Spleen (tissue), 11 donors: ENCODE measurements around the gene MYBPC1. TPM values are rescaled to one million over a fixed set of nuclear protein-coding genes. Genes with fewer than 3 reads are reported as not detected.

ENCODE experiments used
- DNase-seq: peaks from one replicate; pipeline ENCODE4 v3.0.0-alpha.2; 2020
- H3K27ac ChIP-seq, 8 donors: fragments of 200-600 bp; sonication (generic) in 7 of 8; 1 replicate in 4 of 8; 2 replicates in 4 of 8; pipeline versions ENCODE4 v1.5.0 to v1.8.0; 2016 to 2021; ENCODE audit warnings: inconsistent platforms in 4 of 8, mild to moderate bottlenecking in 4 of 8, moderate library complexity in 1 of 8
- H3K27me3 ChIP-seq, 7 donors: fragments of 200-600 bp; sonication (generic) in 6 of 7; replicated peaks in 1 of 7; 1 replicate in 4 of 7; 2 replicates in 3 of 7; pipeline versions ENCODE4 v1.5.0 to v1.8.0; 2016 to 2021; ENCODE audit warnings: inconsistent platforms in 3 of 7, mild to moderate bottlenecking in 1 of 7
- H3K36me3 ChIP-seq, 6 donors: fragments of 200-600 bp; sonication (generic) in 5 of 6; 1 replicate in 4 of 6; 2 replicates in 2 of 6; pipeline versions ENCODE4 v1.5.0 to v1.8.0; 2016 to 2021; ENCODE audit warnings: inconsistent platforms in 2 of 6
- H3K4me1 ChIP-seq, 6 donors: fragments of 200-600 bp; sonication (generic) in 5 of 6; 1 replicate in 3 of 6; 2 replicates in 3 of 6; pipeline versions ENCODE4 v1.5.0 to v1.8.0; 2016 to 2021; ENCODE audit warnings: inconsistent platforms in 3 of 6
- H3K4me3 ChIP-seq, 8 donors: fragments of 200-600 bp; sonication (generic) in 7 of 8; 1 replicate in 4 of 8; 2 replicates in 4 of 8; pipeline versions ENCODE4 v1.5.0 to v1.8.0; 2016 to 2021; ENCODE audit warnings: inconsistent platforms in 4 of 8, mild to moderate bottlenecking in 4 of 8, moderate library complexity in 2 of 8
- H3K9me3 ChIP-seq, 8 donors: fragments of 200-600 bp; sonication (generic) in 7 of 8; 1 replicate in 4 of 8; 2 replicates in 4 of 8; pipeline versions ENCODE4 v1.5.0 to v1.8.0; 2016 to 2021; ENCODE audit warnings: inconsistent platforms in 4 of 8
- CTCF ChIP-seq, 11 experiments: fragments of 200-600 bp in 7 of 11; fragments of 450-650 bp in 4 of 11; sonication (generic) in 4 of 11; IDR thresholded peaks in 8 of 11; conservative IDR thresholded peaks in 3 of 11; 1 replicate in 7 of 11; 2 replicates in 4 of 11; pipeline versions ENCODE4 v1.4.0 to v1.8.0; 2016 to 2021; ENCODE audit warnings: antibody characterized with exemption in 11 of 11, inconsistent platforms in 4 of 11, mild to moderate bottlenecking in 1 of 11
- POLR2A ChIP-seq, 3 donors: fragments of 450-650 bp; IDR thresholded peaks; one replicate each; pipeline ENCODE4 v1.5.1; 2017; ENCODE audit warnings: antibody characterized with exemption in 3 of 3, mild to moderate bottlenecking in 1 of 3
- POLR2AphosphoS5 ChIP-seq, 3 donors: sonication (generic); formaldehyde crosslinking; IDR thresholded peaks; one replicate each; pipeline ENCODE4 v1.5.1; 2017; ENCODE audit warnings: antibody characterized with exemption in 3 of 3
- WGBS, 5 donors: extraction: QIAGEN DNeasy Blood & Tissue Kit in 3 of 5; methylation state at CpG; one replicate each; pipeline versions ENCODE4 v1.1.5 to v1.1.7; 2013 to 2018; 5-methylcytosine and 5-hydroxymethylcytosine counted together
- intact Hi-C: fragments of 100-400 bp; cut with DNase I; formaldehyde crosslinking; loops from one replicate; pipeline ENCODE4 v1.15.0; 2023; ENCODE audit warnings: low total_unique reads
- polyA plus RNA-seq, 3 donors: library from polyadenylated mRNA; stranded (reverse); fragments of 200-250 nt; gene quantifications; one replicate each; pipeline ENCODE4 v1.2.1, GENCODE V29; 2013
- total RNA-seq, 7 donors: library from RNA; depleted of rRNA in 3 of 7; stranded (reverse); fragments of >200 nt in 3 of 7; fragmentation: NEBNext Ultra II Directional in 4 of 7; extraction: Animal tissue kit (Norgen Biotek cat#: 25700) in 4 of 7; gene quantifications; one replicate each; pipeline versions ENCODE4 v1.1.0 to v1.2.1, GENCODE V29; 2016 to 2021
- donor health status: healthy with polysubstance abuse.
- donor health status: DM: no; HTN: no; CAD: no; lungs with moderate emphysema.
- donor health status: DM: no; HTN: no; CAD: no.
- donor health status: Bipolar disorder and iron deficiency.
- donor health status: healthy.
- donor health status: DM: no; HTN: no; CAD: no.
- donor health status: DM: yes; HTN: yes; CAD: no.

Gene MYBPC1
- total and polyA plus RNA-seq, 10 donors: 0.06 to 2.7 (median 0.66) TPM; not detected in 4

GRCh38 chr12:101694986-101695385, 100.2 kb downstream of the MYBPC1 start:
- no peaks in the 10 kb centered on the region for H3K27me3 ChIP-seq
- no peak for DNase-seq
- H3K4me1 ChIP-seq: peaks cover 12 to 41% (median 27%) of the 10 kb centered on the region in 6 donors
- intact Hi-C loops: no loop called here
- H3K27ac ChIP-seq: no peak overlapping the region
- TF ChIP-seq POLR2AphosphoS5 (IDR thresholded peaks at IDR 0.05): no peak
- no peak for TF ChIP-seq POLR2A (IDR thresholded peaks at IDR 0.05)
- TF ChIP-seq CTCF (IDR thresholded peaks at IDR 0.05 in 8 of 11, conservative IDR thresholded peaks at IDR 0.05 in 3 of 11): no peak
- WGBS, 5 donors: 93 to 98% (median 97%) methylated on average over 2 of the region's 2 CpGs
- H3K9me3 ChIP-seq: no peaks in the 10 kb centered on the region
- no peaks in the 10 kb centered on the region for H3K36me3 ChIP-seq
- no peak overlapping the region for H3K4me3 ChIP-seq

GRCh38 chr12:101695706-101696105, 100.9 kb downstream of the MYBPC1 start:
- H3K4me3 ChIP-seq: no peak overlapping the region
- peak overlapping the region in 3 of 8 donors; percentile 90 to 97 (median 93) for H3K27ac ChIP-seq
- H3K27me3 ChIP-seq: no peaks in the 10 kb centered on the region
- TF ChIP-seq POLR2A (IDR thresholded peaks at IDR 0.05): no peak
- no peak for TF ChIP-seq POLR2AphosphoS5 (IDR thresholded peaks at IDR 0.05)
- TF ChIP-seq CTCF (IDR thresholded peaks at IDR 0.05 in 8 of 11, conservative IDR thresholded peaks at IDR 0.05 in 3 of 11): no peak
- peaks cover 14 to 49% (median 35%) of the 10 kb centered on the region in 6 donors for H3K4me1 ChIP-seq
- no peaks in the 10 kb centered on the region for H3K36me3 ChIP-seq
- intact Hi-C loops: no loop called here
- DNase-seq: no peak
- H3K9me3 ChIP-seq: no peaks in the 10 kb centered on the region
- 91 to 100% (median 94%) methylated on average over 1 of the region's 1 CpG for WGBS, 5 donors

- Histone ChIP-seq H3K27ac (peak overlapping the region; percentile 86 to 97 (median 92)), H3K27me3 (no peaks in the 10 kb centered on the region), H3K4me1 (peaks cover 14 to 57% (median 43%) of the 10 kb centered on the region in 6 donors), H3K9me3 (no peaks in the 10 kb centered on the region), H3K36me3 (no peaks in the 10 kb centered on the region), H3K4me3 (peak overlapping the region; percentile 65 to 90 (median 78))
- WGBS, 5 donors: 32 to 43% (median 37%) methylated on average over 18 of the region's 18 CpGs
- TF ChIP-seq POLR2A (IDR thresholded peaks at IDR 0.05) (no peak), CTCF (IDR thresholded peaks at IDR 0.05 in 8 of 11, conservative IDR thresholded peaks at IDR 0.05 in 3 of 11) (no peak), POLR2AphosphoS5 (IDR thresholded peaks at IDR 0.05) (no peak)
- intact Hi-C loops: no loop called here
- DNase-seq: peak; percentile 77
These were observed 101.8 kb downstream of the MYBPC1 start for GRCh38 chr12:101696251-101697196.
